ENCODE measurements around the gene SLC25A4.
"Not testable (repeated sequence)": the region's sequence is repeated elsewhere in the genome, so short reads cannot be mapped to it uniquely, and the experiment has no call there.

Gene SLC25A4

GRCh38 chr4:185142912-185143600 is at the start of gene SLC25A4:
Gene SLC25A4, plus strand, starts transcription at chr4:185143266. Its CDS starts 107 bp downstream, at chr4:185143373.
- DNase-seq (ENCODE audit: low spot score), result peak; percentile 99

- no peak for DNase-seq (ENCODE audit: low spot score)
These were observed 49.5 kb upstream of the SLC25A4 start for GRCh38 chr4:185093603-185094002.

- peak; percentile 50 for DNase-seq (ENCODE audit: low spot score)
These were observed 46.9 kb upstream of the SLC25A4 start for GRCh38 chr4:185096032-185096653.

- DNase-seq (ENCODE audit: low spot score), result no peak
These were observed 44.6 kb upstream of the SLC25A4 start for GRCh38 chr4:185098474-185098873.

DNA sequence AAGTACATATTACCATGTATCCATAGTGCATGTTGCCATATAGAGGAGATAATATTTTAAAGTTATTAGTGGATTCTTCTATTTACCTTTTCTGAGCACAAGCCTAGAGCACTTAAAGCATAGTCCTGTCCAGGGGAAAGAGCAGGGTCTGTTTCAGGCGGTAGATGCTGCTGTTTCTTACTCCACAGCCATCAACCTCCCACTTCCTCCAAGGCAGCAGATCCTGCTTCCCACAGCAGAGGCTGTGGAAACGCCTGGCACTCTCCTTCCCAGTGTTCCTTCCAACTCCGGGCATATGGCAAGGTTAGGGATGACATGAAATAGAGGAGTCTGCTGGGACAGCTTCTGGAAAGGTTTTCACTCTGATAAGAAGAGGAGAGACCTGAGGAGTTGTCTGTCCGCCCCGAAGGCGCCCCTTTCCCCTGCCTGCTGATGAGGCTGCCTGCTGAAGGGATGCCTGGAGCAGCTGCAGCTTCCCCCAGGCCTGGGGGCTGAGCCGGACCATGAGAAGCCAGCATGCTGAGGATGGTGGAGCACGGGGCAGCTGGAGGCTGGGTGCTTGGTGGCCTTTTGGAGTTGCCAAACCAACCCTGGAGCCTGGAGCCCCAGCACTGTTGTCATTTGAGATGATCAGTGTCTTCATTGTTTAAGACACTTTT is 43.9 kb upstream of the SLC25A4 start:
- no peak for DNase-seq (ENCODE audit: low spot score)

- no peak for DNase-seq (ENCODE audit: low spot score)
These were observed 43.1 kb upstream of the SLC25A4 start for GRCh38 chr4:185099940-185100339.

DNA sequence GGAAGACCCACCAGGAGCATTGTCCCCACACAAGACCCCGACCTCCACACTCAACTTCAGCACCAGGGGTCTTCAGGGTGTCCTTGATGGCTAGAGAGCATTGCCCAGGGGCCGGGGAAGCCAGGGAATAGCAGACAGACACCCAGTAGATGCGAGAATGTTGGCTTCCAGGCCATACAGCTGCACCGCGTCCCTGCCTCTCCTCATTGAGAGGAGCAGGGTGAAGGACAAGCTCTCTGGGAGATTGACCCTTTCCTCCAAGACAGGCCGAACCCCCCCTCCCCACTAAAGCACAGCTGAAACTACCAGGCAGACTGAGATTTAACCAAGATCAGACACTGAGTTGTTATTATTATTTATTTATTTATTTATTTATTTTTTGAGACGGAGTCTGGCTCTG is 42.6 kb upstream of the SLC25A4 start:
- DNase-seq (ENCODE audit: low spot score), result no peak

DNA sequence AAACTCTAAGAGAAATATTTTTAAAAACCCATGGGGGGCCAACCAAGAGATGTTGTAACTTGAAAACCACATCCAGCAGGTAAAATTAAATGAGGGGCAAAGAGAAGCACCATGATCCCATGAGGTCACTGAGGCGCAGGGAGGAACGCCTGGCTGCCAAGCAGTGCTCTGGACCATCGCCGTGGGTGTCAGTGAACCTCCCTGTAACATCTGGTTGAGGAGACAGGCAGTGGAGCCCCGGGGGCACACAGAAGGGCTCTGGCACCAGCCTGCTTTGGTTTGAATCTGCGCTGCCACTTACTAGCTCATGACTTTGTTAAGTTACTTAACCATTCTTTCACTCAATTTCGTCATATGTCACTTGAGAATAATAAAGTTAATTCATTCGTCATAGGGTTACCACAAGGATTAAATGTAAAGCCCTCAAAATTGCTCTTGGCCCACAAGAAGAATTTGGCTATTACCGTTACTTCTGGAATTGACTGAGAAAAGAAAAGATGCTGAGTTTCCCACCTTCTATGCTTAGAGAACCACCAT is 41.6 kb upstream of the SLC25A4 start:
- DNase-seq (ENCODE audit: low spot score), result no peak

DNA sequence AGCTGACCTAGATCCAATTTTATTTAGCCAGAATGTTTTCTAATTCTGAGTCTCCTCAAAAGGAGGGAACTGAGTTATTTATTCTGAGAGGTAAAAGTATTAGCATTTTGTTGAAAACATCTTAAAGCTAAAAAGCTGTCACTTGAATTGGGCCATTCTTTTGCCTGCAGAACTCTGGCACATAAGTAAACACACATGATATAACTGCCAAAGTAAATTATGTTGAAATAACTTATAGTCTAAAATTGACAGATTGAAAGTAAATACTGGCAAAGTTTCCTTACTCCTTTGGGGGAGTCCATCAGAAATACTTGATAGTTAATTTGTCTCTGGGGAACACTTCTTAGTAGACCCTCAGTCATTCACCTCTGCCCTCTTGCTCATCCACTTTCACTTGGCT is 38.3 kb upstream of the SLC25A4 start:
- DNase-seq (ENCODE audit: low spot score), result no peak

DNA sequence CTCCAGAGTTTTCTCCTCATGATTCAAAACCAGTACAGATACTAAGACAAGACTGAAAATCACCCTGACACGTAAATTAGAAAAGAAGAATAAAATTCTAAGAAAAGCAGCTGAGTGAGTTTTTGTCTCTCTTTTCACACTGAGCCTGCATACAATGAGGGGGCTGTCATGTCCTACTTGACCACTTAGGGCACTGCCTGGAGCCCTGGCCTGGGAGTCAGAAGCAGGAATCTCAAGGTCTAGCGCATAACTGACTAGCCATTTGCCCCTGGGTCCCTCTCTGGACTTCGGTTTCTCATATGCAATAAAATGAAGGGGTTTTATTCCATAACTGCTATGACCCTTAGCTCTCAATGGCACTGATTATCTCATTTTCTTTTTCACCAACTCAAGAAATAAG is 36.7 kb upstream of the SLC25A4 start:
- no peak for DNase-seq (ENCODE audit: low spot score)

- DNase-seq (ENCODE audit: low spot score), result not testable (repeated sequence)
These were observed 35.5 kb upstream of the SLC25A4 start for GRCh38 chr4:185107574-185107973.

GRCh38 chr4:185108185-185108584 is 34.9 kb upstream of the SLC25A4 start:
- DNase-seq (ENCODE audit: low spot score), result no peak

DNA sequence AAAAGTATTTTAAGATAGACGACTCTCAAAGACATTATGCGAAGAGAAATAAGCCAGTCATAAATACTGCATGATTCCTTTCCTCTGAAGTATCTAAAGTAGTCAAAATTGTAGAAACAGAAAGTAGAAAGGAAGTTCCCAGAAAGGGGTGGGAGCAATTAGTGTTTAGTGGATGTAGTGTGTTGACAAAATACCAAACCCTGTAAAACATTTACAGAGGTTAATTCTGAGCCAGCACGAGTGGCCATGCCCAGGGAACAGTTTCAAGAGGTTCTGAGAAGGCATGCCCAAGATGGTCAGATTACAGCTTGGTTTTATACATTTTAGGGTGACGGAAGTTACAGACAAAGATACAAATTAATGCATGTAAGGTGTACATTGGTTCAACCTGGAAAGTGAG is 34.4 kb upstream of the SLC25A4 start:
- no peak for DNase-seq (ENCODE audit: low spot score)

- no peak for DNase-seq (ENCODE audit: low spot score)
These were observed 33.3 kb upstream of the SLC25A4 start for GRCh38 chr4:185109736-185110135.

DNA sequence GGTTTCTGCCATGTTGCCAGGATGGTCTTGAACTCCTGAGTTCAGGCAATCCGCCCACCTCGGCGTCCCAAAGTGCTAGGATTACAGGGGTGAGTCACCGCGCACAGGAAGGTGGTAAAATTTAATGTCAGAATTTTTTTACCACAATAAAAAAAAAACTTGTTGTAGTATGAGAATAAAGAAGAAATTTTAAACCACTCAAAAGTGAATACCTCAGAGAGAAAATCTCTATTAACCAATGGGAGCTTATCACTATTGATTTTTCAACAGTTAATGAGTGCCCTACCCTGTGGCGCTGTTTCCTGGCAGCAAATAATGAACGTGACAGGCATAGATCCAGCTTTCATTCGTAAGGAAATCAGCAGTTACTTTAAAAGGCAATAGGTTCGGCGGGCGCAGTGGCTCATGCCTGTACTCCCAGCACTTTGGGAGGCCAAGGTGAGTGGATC is 32.7 kb upstream of the SLC25A4 start:
- no peak for DNase-seq (ENCODE audit: low spot score)

GRCh38 chr4:185112104-185112503 is 31.0 kb upstream of the SLC25A4 start:
- no peak for DNase-seq (ENCODE audit: low spot score)

DNA sequence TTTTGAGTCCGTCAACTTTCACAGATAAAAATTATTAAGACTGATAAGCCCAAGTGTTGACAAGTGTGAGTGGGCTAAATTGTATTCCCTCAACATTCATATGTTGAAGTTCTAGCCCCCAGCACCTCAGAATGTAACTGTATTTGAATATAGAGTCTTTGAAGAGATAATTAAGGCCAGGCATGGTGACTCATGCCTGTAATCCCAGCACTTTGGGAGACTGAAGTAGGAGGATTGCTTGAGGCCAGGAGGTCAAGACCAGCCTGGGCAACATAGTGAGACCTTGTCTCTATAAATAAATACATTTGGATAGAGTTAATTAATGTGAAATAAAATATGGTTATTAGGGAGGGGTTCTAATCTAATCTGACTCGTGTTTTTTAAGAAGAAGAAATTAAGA is 29.7 kb upstream of the SLC25A4 start:
- DNase-seq (ENCODE audit: low spot score), result no peak

- peak; percentile 87 for DNase-seq (ENCODE audit: low spot score)
These were observed 27.2 kb upstream of the SLC25A4 start for GRCh38 chr4:185115827-185116232.

DNA sequence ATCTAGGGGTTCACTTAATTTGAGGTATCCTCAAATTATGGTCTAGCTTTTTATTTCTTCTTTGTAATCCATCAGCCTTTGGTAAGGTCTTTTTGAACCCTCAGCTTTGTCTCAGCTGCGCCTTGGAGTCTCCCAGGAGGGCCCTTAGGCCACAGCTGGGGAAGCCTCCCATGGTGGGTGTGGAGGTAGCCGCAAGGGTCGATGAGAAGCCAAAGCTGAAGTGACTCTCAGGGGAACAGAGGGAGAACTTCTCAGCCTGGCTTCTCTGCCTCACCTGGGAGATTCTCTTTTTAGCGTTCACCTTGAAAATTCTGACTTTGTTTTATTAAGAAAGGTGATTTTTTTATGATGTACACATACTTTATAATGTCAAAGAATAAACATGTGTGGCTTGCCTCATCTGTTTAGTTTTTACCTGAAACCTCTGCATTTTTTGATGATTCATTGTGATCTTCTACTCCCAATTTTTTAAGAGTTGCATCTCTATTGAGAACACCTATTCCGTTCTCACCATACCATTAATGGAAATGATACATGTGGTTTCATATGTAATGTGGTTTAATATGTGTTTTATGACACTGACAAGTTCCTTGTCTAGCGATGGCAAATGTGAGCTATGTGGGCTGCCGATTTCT is 25.6 kb upstream of the SLC25A4 start:
- DNase-seq (ENCODE audit: low spot score), result no peak

DNA sequence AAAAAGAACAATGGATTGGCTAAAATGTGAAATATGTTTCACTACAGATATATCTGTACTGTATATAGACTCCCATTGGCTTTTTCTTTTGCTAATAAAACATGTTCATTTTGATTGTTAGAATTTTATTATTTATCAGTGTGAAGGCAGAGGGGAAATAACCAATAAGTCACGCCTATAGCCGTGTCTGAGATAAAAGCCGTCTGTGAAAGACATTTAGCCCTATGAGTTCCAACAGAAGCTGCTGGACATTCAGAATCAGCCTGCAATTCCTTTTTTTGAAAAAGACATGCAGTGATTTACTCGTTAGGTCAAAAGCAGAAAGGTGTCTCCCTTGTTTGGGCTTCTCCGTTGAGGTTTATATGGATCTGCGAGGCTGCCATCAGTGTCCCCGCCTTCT is 24.2 kb upstream of the SLC25A4 start:
- no peak for DNase-seq (ENCODE audit: low spot score)

- not testable (repeated sequence) for DNase-seq (ENCODE audit: low spot score)
These were observed 23.6 kb upstream of the SLC25A4 start for GRCh38 chr4:185119467-185119866.

GRCh38 chr4:185119927-185120630 is 23.0 kb upstream of the SLC25A4 start:
- no peak for DNase-seq (ENCODE audit: low spot score)
